Measurements from ENCODE around the gene TMEM120B.

GRCh38 chr12:121719926-121720414 lies 7.4 kb downstream of the TMEM120B start:
- TF ChIP-seq CTCF (IDR thresholded peaks at IDR 0.05) (no peak), POLR2A (IDR thresholded peaks at IDR 0.05) (no peak)

All from suprapubic skin (tissue), 3 donors.